Activated CD8-positive, alpha-beta memory T cell treated with anti-CD3 and anti-CD28 coated beads for 48 hours (primary cell): Measurements from ENCODE around the gene STX16.

Source experiments
- DNase-seq, 3 experiments: peaks; one replicate each; pipeline ENCODE4 v3.0.0-alpha.2; 2020; ENCODE audit warnings: low read depth in 2 of 3, low spot score in 2 of 3

STX16 gene

GRCh38 chr20:58675146-58675584 is 24.1 kb downstream of the STX16 start:
- no peak for DNase-seq

GRCh38 chr20:58675641-58676040 is 24.6 kb downstream of the STX16 start:
- no peak for DNase-seq

- no peak for DNase-seq
These were observed 25.1 kb downstream of the STX16 start for GRCh38 chr20:58676161-58676560.

GRCh38 chr20:58677079-58677604 is 26.1 kb downstream of the STX16 start:
- no peak for DNase-seq

GRCh38 chr20:58677808-58678207 is 26.7 kb downstream of the STX16 start:
- no peak for DNase-seq

GRCh38 chr20:58678806-58679205 is 27.7 kb downstream of the STX16 start:
- DNase-seq: no peak

GRCh38 chr20:58682656-58683531 is 31.8 kb downstream of the STX16 start:
- no peak for DNase-seq

- DNase-seq: no peak
These were observed 33.2 kb downstream of the STX16 start for GRCh38 chr20:58684291-58684690.

GRCh38 chr20:58685988-58686387 is 34.9 kb downstream of the STX16 start:
- DNase-seq: no peak

GRCh38 chr20:58688414-58688813 is 37.3 kb downstream of the STX16 start:
- DNase-seq: no peak

- no peak for DNase-seq
These were observed 37.8 kb downstream of the STX16 start for GRCh38 chr20:58688840-58689239.

- no peak for DNase-seq
These were observed 39.5 kb downstream of the STX16 start for GRCh38 chr20:58690396-58691135.

- peak in 1 of 3 experiments; percentile 6 for DNase-seq
These were observed 40.9 kb downstream of the STX16 start for GRCh38 chr20:58691773-58692578.

GRCh38 chr20:58692579-58693225 is 41.6 kb downstream of the STX16 start, which contains the start of gene NPEPL1:
TSS of gene NPEPL1 (plus strand) at chr20:58692800. CDS start at chr20:58692901, 101 bp downstream.
- peak in 2 of 3 experiments; percentile 36 to 47 for DNase-seq

- no peak for DNase-seq
These were observed 42.3 kb downstream of the STX16 start for GRCh38 chr20:58693226-58694006.

GRCh38 chr20:58694241-58695083 is 43.4 kb downstream of the STX16 start:
- no peak for DNase-seq

GRCh38 chr20:58695084-58695722 is 44.1 kb downstream of the STX16 start:
- DNase-seq: no peak

- no peak for DNase-seq
These were observed 44.9 kb downstream of the STX16 start for GRCh38 chr20:58695895-58696375.
